Prostate gland (tissue), 2 donors: ENCODE results near the gene CAPN15. TPM values are rescaled to one million over a fixed set of nuclear protein-coding genes. Genes with fewer than 3 reads are reported as not detected.

Source experiments
- DNase-seq: peaks from one replicate; pipeline ENCODE4 v3.0.0-alpha.2; 2019; ENCODE audit warnings: low spot score
- H3K27ac ChIP-seq, 2 donors: fragments of 200-600 bp; sonication (generic); 2 replicates each; pipeline ENCODE4 v1.5.1; 2017 to 2019
- H3K27me3 ChIP-seq: fragments of 200-600 bp; sonication (generic); replicated peaks from 2 replicates; pipeline ENCODE4 v1.5.1; 2019; ENCODE audit not compliant: insufficient read depth
- H3K36me3 ChIP-seq, 2 donors: fragments of 200-600 bp; sonication (generic); 1 replicate in 1 of 2; 2 replicates in 1 of 2; pipeline versions ENCODE4 v1.5.1 to v1.8.1; 2017 to 2019
- H3K4me1 ChIP-seq: fragments of 200-600 bp; sonication (generic); replicated peaks from 2 replicates; pipeline ENCODE4 v1.5.1; 2019
- H3K4me3 ChIP-seq, 2 donors: fragments of 200-600 bp; sonication (generic); 2 replicates each; pipeline ENCODE4 v1.5.1; 2017 to 2019
- H3K9me3 ChIP-seq: fragments of 200-600 bp; sonication (generic); 2 replicates; pipeline ENCODE4 v1.5.1; 2017
- POLR2A ChIP-seq: fragments of 450-650 bp; IDR thresholded peaks from one replicate; pipeline ENCODE4 v1.6.1; 2016; ENCODE audit warnings: antibody characterized with exemption, mild to moderate bottlenecking
- POLR2AphosphoS5 ChIP-seq: sonication (generic); formaldehyde crosslinking; IDR thresholded peaks from one replicate; pipeline ENCODE4 v1.6.1; 2017; ENCODE audit warnings: antibody characterized with exemption
- WGBS: methylation state at CpG from one replicate; pipeline ENCODE4 v1.1.5; 2018; 5-methylcytosine and 5-hydroxymethylcytosine counted together
- intact Hi-C: fragments of 100-400 bp; cut with DNase I; formaldehyde crosslinking; loops from one replicate; pipeline ENCODE4 v1.14.2; 2022
- total RNA-seq, 2 donors: library from RNA; depleted of rRNA; stranded (reverse); fragments of >200 nt; gene quantifications; one replicate each; pipeline ENCODE4 v1.1.0, GENCODE V29; 2016
- TF ChIP-seq, protein P1 (sequence below), 4 experiments: fragments of 200-600 bp in 2 of 4; fragments of 450-650 bp in 2 of 4; sonication (generic) in 2 of 4; IDR thresholded peaks; 1 replicate in 3 of 4; 2 replicates in 1 of 4; pipeline ENCODE4 v1.5.1; 2016 to 2019; ENCODE audit warnings: antibody characterized with exemption in 4 of 4, mild to moderate bottlenecking in 2 of 4, moderate library complexity in 2 of 4

CAPN15 gene
- total RNA-seq, 2 donors from 2014 or later = 59.7 to 80.7 TPM

DNA sequence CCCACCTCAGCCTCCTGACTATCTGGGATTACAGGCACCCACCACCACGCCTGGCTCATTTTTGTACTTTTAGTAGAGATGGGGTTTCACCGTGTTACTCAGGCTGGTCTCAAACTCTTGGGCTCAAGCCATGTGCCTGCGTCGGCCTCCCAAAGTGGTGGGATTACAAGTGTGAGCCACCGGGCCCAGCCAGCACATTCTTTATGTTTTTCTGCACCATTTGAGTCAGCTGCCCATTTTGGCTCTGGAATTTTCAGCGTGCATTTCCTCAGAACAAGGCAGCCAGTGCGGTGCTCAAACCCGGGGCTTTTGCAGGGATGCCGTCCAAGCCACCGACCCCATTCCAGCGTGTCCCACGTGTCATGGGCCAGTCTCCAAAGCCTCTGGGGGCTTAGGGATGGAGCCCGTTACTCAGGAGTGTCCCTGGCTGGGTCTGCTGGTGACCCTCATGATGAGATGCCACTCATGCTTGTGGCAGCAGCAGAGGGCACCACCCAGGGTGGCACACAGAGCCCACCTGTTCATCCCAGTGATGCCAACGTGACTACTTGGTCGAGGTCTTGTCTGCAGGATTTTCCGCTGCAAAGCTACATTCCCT is 58.6 kb downstream of the CAPN15 start:
- Histone ChIP-seq H3K4me1 (no peaks in the 10 kb centered on the region), H3K27ac (no peak overlapping the region), H3K4me3 (no peak overlapping the region), H3K9me3 (no peaks in the 10 kb centered on the region), H3K27me3 (no peaks in the 10 kb centered on the region), H3K36me3 (no peaks in the 10 kb centered on the region)
- TF ChIP-seq, protein P1, sequence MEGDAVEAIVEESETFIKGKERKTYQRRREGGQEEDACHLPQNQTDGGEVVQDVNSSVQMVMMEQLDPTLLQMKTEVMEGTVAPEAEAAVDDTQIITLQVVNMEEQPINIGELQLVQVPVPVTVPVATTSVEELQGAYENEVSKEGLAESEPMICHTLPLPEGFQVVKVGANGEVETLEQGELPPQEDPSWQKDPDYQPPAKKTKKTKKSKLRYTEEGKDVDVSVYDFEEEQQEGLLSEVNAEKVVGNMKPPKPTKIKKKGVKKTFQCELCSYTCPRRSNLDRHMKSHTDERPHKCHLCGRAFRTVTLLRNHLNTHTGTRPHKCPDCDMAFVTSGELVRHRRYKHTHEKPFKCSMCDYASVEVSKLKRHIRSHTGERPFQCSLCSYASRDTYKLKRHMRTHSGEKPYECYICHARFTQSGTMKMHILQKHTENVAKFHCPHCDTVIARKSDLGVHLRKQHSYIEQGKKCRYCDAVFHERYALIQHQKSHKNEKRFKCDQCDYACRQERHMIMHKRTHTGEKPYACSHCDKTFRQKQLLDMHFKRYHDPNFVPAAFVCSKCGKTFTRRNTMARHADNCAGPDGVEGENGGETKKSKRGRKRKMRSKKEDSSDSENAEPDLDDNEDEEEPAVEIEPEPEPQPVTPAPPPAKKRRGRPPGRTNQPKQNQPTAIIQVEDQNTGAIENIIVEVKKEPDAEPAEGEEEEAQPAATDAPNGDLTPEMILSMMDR (IDR thresholded peaks at IDR 0.05) = no peak
- no peak for TF ChIP-seq POLR2A
- WGBS = 43% methylated on average over 16 of the region's 16 CpGs
- DNase-seq = no peak
- intact Hi-C loops = no loop called here

DNA sequence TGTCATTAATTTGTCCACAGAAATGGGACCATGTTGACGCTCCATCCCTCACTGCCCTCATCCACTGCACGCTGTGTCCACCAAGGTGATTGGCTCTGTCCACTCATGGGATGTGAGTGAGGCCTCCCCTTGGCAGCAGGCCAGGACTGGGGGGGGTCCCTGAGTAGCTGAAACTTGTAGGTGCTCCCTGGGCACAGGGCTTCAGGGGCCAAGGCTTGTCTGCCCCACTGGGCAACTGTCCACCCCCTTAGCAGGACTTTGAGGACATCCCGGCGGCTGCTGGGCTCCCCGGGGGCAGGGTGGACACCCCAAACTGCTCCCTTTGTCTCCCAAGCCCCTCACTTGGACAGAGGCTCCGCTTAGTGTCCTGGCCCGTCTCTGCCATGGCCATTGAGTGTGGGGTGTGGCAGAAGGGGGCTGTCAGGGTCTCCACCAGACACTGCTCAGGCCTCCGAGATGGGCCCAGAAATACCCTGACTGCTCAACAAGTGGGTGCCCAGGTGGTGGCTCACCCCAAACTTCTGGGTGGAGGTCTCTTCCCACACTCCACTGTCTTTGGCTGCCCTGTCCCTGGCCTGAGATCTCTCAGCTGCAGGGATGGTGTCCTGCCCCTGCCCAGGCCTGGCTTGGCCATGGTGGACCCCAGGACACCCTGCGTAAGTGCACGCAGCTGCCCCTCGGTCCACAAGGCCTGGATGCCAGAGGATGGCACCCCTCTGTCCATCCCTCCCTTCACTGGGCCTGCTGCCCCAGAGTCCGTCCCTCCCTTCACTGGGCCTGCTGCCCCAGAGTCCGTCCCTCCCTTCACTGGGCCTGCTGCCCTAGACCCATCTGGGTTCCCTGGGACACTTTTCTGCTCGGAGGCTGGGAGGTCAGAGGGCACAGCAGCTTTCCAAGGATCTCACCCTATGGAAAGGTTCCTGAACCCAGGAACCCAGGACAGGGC is 59.4 kb downstream of the CAPN15 start:
- intact Hi-C loops = no loop called here

DNA sequence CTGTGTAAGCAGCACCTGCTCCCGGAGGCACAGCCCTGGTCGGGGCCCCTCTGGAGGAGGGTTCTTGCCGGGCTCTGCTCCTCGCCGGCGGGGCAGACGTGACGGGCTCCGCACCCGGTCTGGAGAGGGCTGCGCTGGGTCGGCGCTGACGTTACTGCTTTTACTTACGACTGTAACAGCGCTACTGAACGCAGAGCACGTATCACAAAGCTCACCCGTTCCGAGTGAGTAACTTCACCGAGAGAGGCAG is 61.1 kb downstream of the CAPN15 start:
- no peak for DNase-seq
- intact Hi-C loops = loop anchor here (2.0 kb wide), 1 partner anchor 48 kb away; the partner anchor contains the start of gene METTL26
- Histone ChIP-seq H3K36me3 (no peaks in the 10 kb centered on the region), H3K4me1 (peaks cover 8% of the 10 kb centered on the region), H3K9me3 (no peaks in the 10 kb centered on the region), H3K27me3 (no peaks in the 10 kb centered on the region), H3K27ac (peak overlapping the region; percentile 95 to 98), H3K4me3 (peak overlapping the region; percentile 70)
- under 1% methylated on average over 21 of the region's 21 CpGs for WGBS
- TF ChIP-seq POLR2A = no peak
- no peak for TF ChIP-seq POLR2AphosphoS5
- TF ChIP-seq, protein P1 (IDR thresholded peaks at IDR 0.05) = no peak

More for the DNA sequence above, 59.4 kb downstream of the CAPN15 start:
- Histone ChIP-seq H3K27me3 (no peaks in the 10 kb centered on the region), H3K27ac (no peak overlapping the region), H3K4me1 (no peaks in the 10 kb centered on the region), H3K36me3 (no peaks in the 10 kb centered on the region), H3K9me3 (no peaks in the 10 kb centered on the region), H3K4me3 (no peak overlapping the region)
- WGBS = 67% methylated on average over 14 of the region's 14 CpGs
- TF ChIP-seq POLR2A = no peak
- TF ChIP-seq POLR2AphosphoS5 = no peak
- TF ChIP-seq, protein P1 (IDR thresholded peaks at IDR 0.05) = no peak
- no peak for DNase-seq

DNA sequence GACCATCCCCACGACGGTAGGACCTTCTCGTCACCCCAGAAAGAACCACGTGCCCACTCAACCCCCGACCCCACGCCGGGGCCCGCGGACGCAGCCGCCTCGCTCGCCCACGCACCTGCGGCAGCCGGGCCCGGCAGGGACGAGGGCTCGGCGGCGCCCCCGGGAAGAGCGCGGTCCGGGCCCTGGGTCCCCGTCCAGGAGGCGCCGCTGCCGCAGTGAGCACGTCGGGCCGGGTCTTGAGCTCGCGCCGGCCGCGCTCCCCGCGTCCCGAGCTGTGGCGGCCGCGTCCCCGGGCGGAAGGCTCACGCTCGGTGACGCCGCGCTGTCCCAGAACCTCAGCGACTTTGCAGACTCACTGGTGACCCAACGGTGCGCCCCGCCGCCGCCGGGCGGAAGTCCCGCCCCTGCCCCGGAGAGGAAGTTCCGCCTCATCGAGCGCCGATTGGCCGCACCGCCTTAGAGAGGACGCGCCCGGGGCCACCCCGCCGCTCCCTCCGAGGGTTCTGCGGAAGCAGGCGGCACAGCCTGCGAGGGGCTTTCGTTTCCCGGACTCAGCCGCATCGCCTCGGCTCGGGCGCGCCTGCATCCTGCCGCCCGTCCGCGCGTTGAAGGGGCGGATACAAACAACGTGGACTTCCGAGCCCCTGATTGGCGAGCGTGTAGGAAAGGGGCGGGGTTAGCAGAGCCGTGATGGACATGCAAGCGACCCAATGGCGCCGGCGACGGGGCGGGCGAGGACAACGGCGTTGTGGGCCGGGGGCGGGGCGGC is 61.6 kb downstream of the CAPN15 start:
- peaks cover 12% of the 10 kb centered on the region for H3K4me1 ChIP-seq
- peak overlapping the region; percentile 95 to 98 for H3K27ac ChIP-seq
- H3K9me3 ChIP-seq = no peaks in the 10 kb centered on the region
- H3K4me3 ChIP-seq = peak overlapping the region; percentile 70
- no peaks in the 10 kb centered on the region for H3K36me3 ChIP-seq
- peak; percentile 97 for DNase-seq
- no peaks in the 10 kb centered on the region for H3K27me3 ChIP-seq
- WGBS = under 1% methylated on average over 104 of the region's 107 CpGs
- intact Hi-C loops = loop anchor here (2.0 kb wide), 1 partner anchor 48 kb away; the partner anchor contains the start of gene METTL26
- TF ChIP-seq POLR2A = peak; percentile 88
- peak; percentile 83 for TF ChIP-seq POLR2AphosphoS5
- TF ChIP-seq, protein P1 (IDR thresholded peaks at IDR 0.05) = peak in 1 of 4 experiments; percentile 20
